Thoracic aorta (tissue), 2 donors: ENCODE measurements around the gene SFXN3. TPM values are rescaled to one million over a fixed set of nuclear protein-coding genes. Genes with fewer than 3 reads are reported as not detected.

ENCODE experiments used
- ATAC-seq: fragments of 150-250 bp; one replicate; pipeline ENCODE4 v1.8.0; 2017; ENCODE audit warnings: low read depth; ENCODE audit not compliant: insufficient number of reproducible peaks, low FRiP score
- DNase-seq: peaks from one replicate; pipeline ENCODE4 v3.0.0-alpha.2; 2020; ENCODE audit warnings: low spot score
- H3K27ac ChIP-seq, 2 donors: fragments of 200-600 bp; sonication (generic); 1 replicate in 1 of 2; 2 replicates in 1 of 2; pipeline ENCODE4 v1.5.1; 2016; ENCODE audit warnings: mild to moderate bottlenecking in 2 of 2, moderate library complexity in 2 of 2
- H3K27me3 ChIP-seq: fragments of 200-600 bp; sonication (generic); replicated peaks from 2 replicates; pipeline ENCODE4 v1.6.0; 2016; ENCODE audit warnings: mild to moderate bottlenecking; ENCODE audit not compliant: insufficient read depth
- H3K36me3 ChIP-seq: fragments of 200-600 bp; sonication (generic); one replicate; pipeline ENCODE4 v1.5.1; 2016
- H3K4me1 ChIP-seq, 2 donors: fragments of 200-600 bp; sonication (generic); 1 replicate in 1 of 2; 2 replicates in 1 of 2; pipeline versions ENCODE4 v1.5.1 to v1.6.0; 2016; ENCODE audit warnings: low read depth in 2 of 2, mild to moderate bottlenecking in 1 of 2; ENCODE audit not compliant: control insufficient read depth in 1 of 2
- H3K4me3 ChIP-seq: fragments of 200-600 bp; sonication (generic); 2 replicates; pipeline ENCODE4 v1.5.1; 2016; ENCODE audit warnings: mild to moderate bottlenecking
- H3K9me3 ChIP-seq: fragments of 200-600 bp; sonication (generic); 2 replicates; pipeline ENCODE4 v1.5.1; 2016
- CTCF ChIP-seq: fragments of 200-600 bp; sonication (generic); IDR thresholded peaks from one replicate; pipeline ENCODE4 v1.5.1; 2019; ENCODE audit warnings: antibody characterized with exemption
- total RNA-seq, 2 donors: library from RNA; depleted of rRNA; stranded (reverse); fragments of >200 nt; gene quantifications; one replicate each; pipeline versions ENCODE4 v1.1.0 to v1.2.3, GENCODE V29; 2016

Gene SFXN3
- total RNA-seq, 2 donors from 2014 or later: 136 to 206 TPM

GRCh38 chr10:101067356-101068083, 36.5 kb downstream of the SFXN3 start:
- Histone ChIP-seq H3K4me3 (peak overlapping the region; percentile 87), H3K27me3 (peaks cover 4% of the 10 kb centered on the region), H3K27ac (peak overlapping the region in 1 of 2 donors; percentile 24), H3K9me3 (no peaks in the 10 kb centered on the region), H3K4me1 (peaks cover 13 to 38% of the 10 kb centered on the region in 2 donors), H3K36me3 (no peaks in the 10 kb centered on the region)
- TF ChIP-seq CTCF: peak; percentile 92
- ATAC-seq (no peak), DNase-seq (peak; percentile 30)

- Histone ChIP-seq H3K4me3 (no peak overlapping the region), H3K27me3 (peaks cover 4% of the 10 kb centered on the region), H3K9me3 (no peaks in the 10 kb centered on the region), H3K4me1 (peaks cover 3 to 24% of the 10 kb centered on the region in 2 donors), H3K27ac (no peak overlapping the region), H3K36me3 (no peaks in the 10 kb centered on the region)
- no peak for TF ChIP-seq CTCF
- ATAC-seq (no peak), DNase-seq (no peak)
Observed at GRCh38 chr10:101069441-101069840, 38.4 kb downstream of the SFXN3 start.

GRCh38 chr10:101070098-101070497, 39.1 kb downstream of the SFXN3 start:
- peaks cover 3 to 24% of the 10 kb centered on the region in 2 donors for H3K4me1 ChIP-seq
- no peak overlapping the region for H3K27ac ChIP-seq
- no peak overlapping the region for H3K4me3 ChIP-seq
- no peak for TF ChIP-seq CTCF
- peaks cover 4% of the 10 kb centered on the region for H3K27me3 ChIP-seq
- no peak for DNase-seq
- H3K36me3 ChIP-seq: no peaks in the 10 kb centered on the region
- ATAC-seq: no peak
- no peaks in the 10 kb centered on the region for H3K9me3 ChIP-seq

- no peak overlapping the region for H3K27ac ChIP-seq
- DNase-seq (no peak), ATAC-seq (no peak)
- peaks cover 0 to 12% of the 10 kb centered on the region in 2 donors for H3K4me1 ChIP-seq
- no peak overlapping the region for H3K4me3 ChIP-seq
- H3K36me3 ChIP-seq: no peaks in the 10 kb centered on the region
- H3K27me3 ChIP-seq: peaks cover 7% of the 10 kb centered on the region
- H3K9me3 ChIP-seq: no peaks in the 10 kb centered on the region
- no peak for TF ChIP-seq CTCF
Observed at GRCh38 chr10:101071267-101071884, 40.3 kb downstream of the SFXN3 start.

GRCh38 chr10:101071885-101072433, 40.9 kb downstream of the SFXN3 start:
- no peak for TF ChIP-seq CTCF
- no peak for DNase-seq

More at GRCh38 chr10:101071885-101072433, 40.9 kb downstream of the SFXN3 start:
- Histone ChIP-seq H3K4me1 (peaks cover 0 to 7% of the 10 kb centered on the region in 2 donors), H3K27ac (no peak overlapping the region), H3K36me3 (no peaks in the 10 kb centered on the region), H3K4me3 (no peak overlapping the region), H3K9me3 (no peaks in the 10 kb centered on the region), H3K27me3 (peaks cover 7% of the 10 kb centered on the region)
- no peak for ATAC-seq
